Esophagus squamous epithelium (tissue), 5 donors: ENCODE data around the gene NTNG2. TPM values are rescaled to one million over a fixed set of nuclear protein-coding genes. Genes with fewer than 3 reads are reported as not detected.

ENCODE experiments used
- DNase-seq: peaks from one replicate; lab custom pipeline; 2025; lab: John Stamatoyannopoulos, UW
- H3K27ac ChIP-seq, 4 donors: fragments of 200-600 bp; sonication (generic); one replicate each; pipeline ENCODE4 v1.5.1; 2016 to 2019; ENCODE audit warnings: mild to moderate bottlenecking in 1 of 4
- H3K27me3 ChIP-seq, 4 donors: fragments of 200-600 bp; sonication (generic); 1 replicate in 3 of 4; 2 replicates in 1 of 4; pipeline versions ENCODE4 v1.5.1 to v1.6.0; 2017 to 2021; ENCODE audit warnings: antibody characterized with exemption in 1 of 4
- H3K36me3 ChIP-seq, 3 donors: fragments of 200-600 bp; sonication (generic); one replicate each; pipeline ENCODE4 v1.5.1; 2016 to 2019
- H3K4me1 ChIP-seq, 3 donors: fragments of 200-600 bp; sonication (generic); one replicate each; pipeline ENCODE4 v1.5.1; 2017 to 2019
- H3K4me3 ChIP-seq, 4 donors: fragments of 200-600 bp; sonication (generic); 1 replicate in 3 of 4; 2 replicates in 1 of 4; pipeline ENCODE4 v1.5.1; 2016 to 2019; ENCODE audit warnings: mild to moderate bottlenecking in 2 of 4, moderate library complexity in 1 of 4
- H3K9me3 ChIP-seq, 3 donors: fragments of 200-600 bp; sonication (generic); one replicate each; pipeline ENCODE4 v1.5.1; 2016 to 2019
- POLR2A ChIP-seq, 4 donors: fragments of 450-650 bp; IDR thresholded peaks; one replicate each; pipeline ENCODE4 v1.6.1; 2017; ENCODE audit warnings: antibody characterized with exemption in 4 of 4, mild to moderate bottlenecking in 4 of 4, moderate library complexity in 3 of 4
- WGBS, 2 donors: methylation state at CpG; one replicate each; pipeline ENCODE4 v1.1.5; 2018; 5-methylcytosine and 5-hydroxymethylcytosine counted together
- intact Hi-C: fragments of 100-400 bp; cut with DNase I; formaldehyde crosslinking; loops from one replicate; pipeline ENCODE4 v1.15.0; 2022
- total RNA-seq, 4 donors: library from RNA; depleted of rRNA; stranded (reverse); fragments of >200 nt; gene quantifications; one replicate each; pipeline ENCODE4 v1.1.0, GENCODE V29; 2016
- TF ChIP-seq, protein P1 (sequence below), 6 experiments: fragments of 450-650 bp in 4 of 6; fragments of 200-600 bp in 2 of 6; sonication (generic) in 2 of 6; IDR thresholded peaks; one replicate each; pipeline ENCODE4 v1.5.1; 2016 to 2019; ENCODE audit warnings: antibody characterized with exemption in 6 of 6, mild to moderate bottlenecking in 4 of 6, moderate library complexity in 4 of 6
- donor health status: DM: yes; HTN: yes; CAD: no.

Gene NTNG2
- total RNA-seq, 4 donors from 2014 or later: 0.08 to 0.95 (median 0.29) TPM

DNA sequence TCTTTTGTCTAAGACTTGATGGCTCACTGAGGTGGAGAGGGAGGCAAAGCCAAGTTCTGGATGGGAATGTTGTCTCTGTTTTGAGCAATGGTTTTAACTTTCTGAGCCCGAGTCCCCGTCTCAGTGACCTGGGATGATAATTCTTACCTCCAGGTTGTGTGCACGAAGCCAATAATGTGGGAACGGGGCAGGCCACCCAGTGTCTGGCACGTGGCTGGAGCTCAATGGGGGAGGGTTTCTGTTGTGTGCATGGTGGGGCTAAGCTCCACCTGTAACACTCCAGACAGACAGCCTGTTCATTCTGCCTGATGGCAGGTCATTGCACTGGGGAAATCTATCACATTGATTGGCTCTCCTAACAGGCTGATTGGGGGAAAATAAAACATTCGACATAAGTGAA is 37.1 kb upstream of the NTNG2 start:
- Histone ChIP-seq H3K36me3 (no peaks in the 10 kb centered on the region), H3K4me1 (no peaks in the 10 kb centered on the region), H3K27me3 (peaks cover 0 to 99% (median 0%) of the 10 kb centered on the region in 4 donors), H3K27ac (no peak overlapping the region), H3K4me3 (no peak overlapping the region), H3K9me3 (no peaks in the 10 kb centered on the region)
- 44 to 48% methylated on average over 4 to 5 of the region's 6 CpGs for WGBS, 2 donors
- DNase-seq: no peak
- intact Hi-C loops: no loop called here
- TF ChIP-seq POLR2A (IDR thresholded peaks at IDR 0.05): no peak
- TF ChIP-seq, protein P1, sequence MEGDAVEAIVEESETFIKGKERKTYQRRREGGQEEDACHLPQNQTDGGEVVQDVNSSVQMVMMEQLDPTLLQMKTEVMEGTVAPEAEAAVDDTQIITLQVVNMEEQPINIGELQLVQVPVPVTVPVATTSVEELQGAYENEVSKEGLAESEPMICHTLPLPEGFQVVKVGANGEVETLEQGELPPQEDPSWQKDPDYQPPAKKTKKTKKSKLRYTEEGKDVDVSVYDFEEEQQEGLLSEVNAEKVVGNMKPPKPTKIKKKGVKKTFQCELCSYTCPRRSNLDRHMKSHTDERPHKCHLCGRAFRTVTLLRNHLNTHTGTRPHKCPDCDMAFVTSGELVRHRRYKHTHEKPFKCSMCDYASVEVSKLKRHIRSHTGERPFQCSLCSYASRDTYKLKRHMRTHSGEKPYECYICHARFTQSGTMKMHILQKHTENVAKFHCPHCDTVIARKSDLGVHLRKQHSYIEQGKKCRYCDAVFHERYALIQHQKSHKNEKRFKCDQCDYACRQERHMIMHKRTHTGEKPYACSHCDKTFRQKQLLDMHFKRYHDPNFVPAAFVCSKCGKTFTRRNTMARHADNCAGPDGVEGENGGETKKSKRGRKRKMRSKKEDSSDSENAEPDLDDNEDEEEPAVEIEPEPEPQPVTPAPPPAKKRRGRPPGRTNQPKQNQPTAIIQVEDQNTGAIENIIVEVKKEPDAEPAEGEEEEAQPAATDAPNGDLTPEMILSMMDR (IDR thresholded peaks at IDR 0.05): no peak

DNA sequence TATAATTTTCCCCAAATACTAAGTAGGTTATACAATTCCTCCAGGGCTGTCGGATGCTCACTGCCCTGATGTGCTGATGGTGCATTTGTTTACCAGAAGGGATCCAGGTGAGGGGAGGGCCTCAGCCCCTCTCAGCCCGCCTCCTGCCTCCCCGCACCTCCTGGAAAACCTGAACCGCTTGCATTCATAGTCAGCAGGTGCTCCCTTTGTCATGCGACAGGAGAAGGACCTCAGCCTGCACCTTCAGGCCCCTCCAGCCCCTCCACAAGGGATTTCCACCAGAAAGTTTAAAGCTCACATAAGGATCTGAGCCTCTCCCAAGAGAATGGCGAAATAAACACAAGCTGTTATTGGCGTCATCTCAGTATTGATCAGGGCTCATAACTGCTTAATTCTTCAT is 36.5 kb upstream of the NTNG2 start:
- Histone ChIP-seq H3K9me3 (no peaks in the 10 kb centered on the region), H3K27me3 (peaks cover 0 to 99% (median 0%) of the 10 kb centered on the region in 4 donors), H3K27ac (no peak overlapping the region), H3K36me3 (no peaks in the 10 kb centered on the region), H3K4me1 (no peaks in the 10 kb centered on the region), H3K4me3 (no peak overlapping the region)
- 36 to 38% methylated on average over 7 of the region's 7 CpGs for WGBS, 2 donors
- intact Hi-C loops: no loop called here
- TF ChIP-seq, protein P1 (IDR thresholded peaks at IDR 0.05): no peak
- no peak for TF ChIP-seq POLR2A (IDR thresholded peaks at IDR 0.05)
- no peak for DNase-seq

DNA sequence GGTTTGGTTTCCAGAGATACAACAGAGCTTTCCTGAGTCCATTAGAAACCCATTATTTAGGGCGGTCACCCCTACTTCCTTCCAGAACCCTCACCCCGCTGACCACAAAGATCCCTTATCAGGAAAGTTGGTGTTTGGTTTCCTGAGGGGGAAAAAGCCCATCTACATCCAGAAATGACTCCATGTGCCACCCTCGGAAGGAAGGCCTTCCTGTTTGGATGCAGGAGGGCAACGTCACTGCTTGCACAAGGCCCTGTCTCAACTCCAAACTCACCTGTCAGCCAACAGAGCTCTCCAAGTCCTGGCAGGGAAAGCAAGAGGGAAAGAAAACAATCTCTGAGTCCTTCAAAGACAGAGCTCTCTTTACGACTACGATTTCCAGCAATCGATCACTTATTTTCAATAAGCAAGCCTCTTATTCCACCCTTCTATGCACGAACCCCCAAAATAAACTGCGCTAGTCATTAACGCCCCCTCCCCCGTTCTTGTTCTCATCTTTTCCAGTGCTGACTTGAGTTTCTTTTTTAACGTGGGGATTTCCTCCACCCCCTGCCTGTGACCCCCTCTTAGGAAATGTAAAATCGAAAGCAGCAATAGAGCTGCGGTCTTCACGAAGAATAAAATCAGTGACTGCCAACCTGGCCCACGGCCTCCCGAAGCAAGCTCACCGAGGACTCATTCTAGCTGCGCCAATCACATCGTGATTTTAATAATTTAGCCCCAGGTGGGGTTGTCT is 35.7 kb upstream of the NTNG2 start:
- Histone ChIP-seq H3K4me1 (no peaks in the 10 kb centered on the region), H3K9me3 (no peaks in the 10 kb centered on the region), H3K36me3 (no peaks in the 10 kb centered on the region), H3K27ac (no peak overlapping the region), H3K4me3 (no peak overlapping the region), H3K27me3 (peaks cover 0 to 99% (median 0%) of the 10 kb centered on the region in 4 donors)
- intact Hi-C loops: no loop called here
- 44 to 47% methylated on average over 18 to 20 of the region's 20 CpGs for WGBS, 2 donors
- no peak for DNase-seq
- TF ChIP-seq POLR2A (IDR thresholded peaks at IDR 0.05): no peak
- TF ChIP-seq, protein P1 (IDR thresholded peaks at IDR 0.05): no peak

DNA sequence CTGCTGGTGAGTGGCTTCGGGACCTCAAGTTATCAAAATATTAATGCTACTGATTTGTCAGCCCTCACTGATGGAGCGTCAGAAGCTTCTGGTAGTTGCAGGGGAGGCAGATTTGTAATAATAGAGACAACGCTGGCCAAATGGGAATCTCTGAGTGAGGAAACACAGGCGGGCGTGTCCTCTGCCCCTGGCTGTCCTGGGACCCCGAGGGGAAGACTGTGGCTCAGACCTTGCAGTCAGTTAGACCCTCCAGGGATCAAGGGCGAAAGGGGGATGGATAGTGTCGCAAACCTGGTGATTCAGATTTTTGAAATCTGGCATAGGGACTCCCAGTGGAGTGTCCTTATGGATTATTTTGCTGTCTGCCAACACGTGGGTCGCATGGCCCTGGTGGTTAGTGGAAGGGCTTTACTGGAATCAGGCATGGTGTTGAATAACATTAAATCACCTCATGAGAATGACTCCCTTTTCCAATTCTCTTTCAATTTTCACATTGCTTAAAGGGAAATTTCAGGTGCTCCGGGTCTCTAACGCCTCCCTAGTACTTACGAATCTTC is 35.1 kb upstream of the NTNG2 start:
- peaks cover 0 to 99% (median 0%) of the 10 kb centered on the region in 4 donors for H3K27me3 ChIP-seq
- intact Hi-C loops: no loop called here
- no peak overlapping the region for H3K4me3 ChIP-seq

More for the DNA sequence above, 35.1 kb upstream of the NTNG2 start:
- 54 to 57% methylated on average over 12 to 13 of the region's 13 CpGs for WGBS, 2 donors
- no peak for TF ChIP-seq POLR2A (IDR thresholded peaks at IDR 0.05)
- TF ChIP-seq, protein P1 (IDR thresholded peaks at IDR 0.05): no peak
- Histone ChIP-seq H3K36me3 (no peaks in the 10 kb centered on the region), H3K9me3 (no peaks in the 10 kb centered on the region), H3K27ac (no peak overlapping the region), H3K4me1 (no peaks in the 10 kb centered on the region)
- DNase-seq: no peak
